OCI-LY1 (cell line): Measurements from ENCODE around the gene PSME3.

Source experiments
- H2AFZ ChIP-seq: fragments of 200-600 bp; sonication (generic), shearing (Covaris generic); 2 replicates; pipeline ENCODE4 v1.6.0; 2014; ENCODE audit warnings: antibody characterized with exemption, mild to moderate bottlenecking, low read length
- H3F3A ChIP-seq: fragments of 200-600 bp; sonication (generic), shearing (Covaris generic); 2 replicates; pipeline ENCODE4 v1.6.0; 2014; ENCODE audit warnings: mild to moderate bottlenecking, antibody characterized with exemption, low read length, moderate library complexity; ENCODE audit not compliant: insufficient read depth
- H3K27ac ChIP-seq: fragments of 200-600 bp; sonication (generic); 2 replicates; pipeline ENCODE4 v1.5.1; 2014; ENCODE audit warnings: low read length, mixed run types, mild to moderate bottlenecking, low read depth; ENCODE audit not compliant: poor library complexity, severe bottlenecking
- H3K27me3 ChIP-seq: fragments of 200-600 bp; sonication (generic); 2 replicates; pipeline ENCODE4 v1.6.0; 2014; ENCODE audit warnings: antibody characterized with exemption, mild to moderate bottlenecking, low read length, moderate library complexity; ENCODE audit not compliant: insufficient read depth
- H3K36me3 ChIP-seq: fragments of 200-600 bp; sonication (generic); 2 replicates; pipeline ENCODE4 v1.6.1; 2014; ENCODE audit warnings: mild to moderate bottlenecking, antibody characterized with exemption, low read length, moderate library complexity, mixed read lengths; ENCODE audit not compliant: insufficient read depth
- H3K4me1 ChIP-seq: fragments of 200-600 bp; sonication (generic); 2 replicates; pipeline ENCODE4 v1.5.1; 2014; ENCODE audit warnings: mild to moderate bottlenecking, low read length, moderate library complexity; ENCODE audit not compliant: insufficient read depth, severe bottlenecking
- H3K4me2 ChIP-seq: fragments of 200-600 bp; sonication (generic), shearing (Covaris generic); 2 replicates; pipeline ENCODE4 v1.6.1; 2014; ENCODE audit warnings: low read length
- H3K4me3 ChIP-seq: fragments of 200-600 bp; sonication (generic); 2 replicates; pipeline ENCODE4 v1.5.1; 2014; ENCODE audit warnings: low read length, low read depth, mild to moderate bottlenecking, mixed read lengths; ENCODE audit not compliant: poor library complexity, severe bottlenecking
- H3K79me2 ChIP-seq: fragments of 200-600 bp; shearing (Covaris generic); 2 replicates; pipeline ENCODE4 v1.6.1; 2016; ENCODE audit warnings: mixed run types, low read length, mixed read lengths; ENCODE audit not compliant: insufficient read depth
- H3K9ac ChIP-seq: fragments of 200-600 bp; sonication (generic), shearing (Covaris generic); 2 replicates; pipeline ENCODE4 v1.6.1; 2014; ENCODE audit warnings: mild to moderate bottlenecking, low read length, mixed read lengths
- H3K9me2 ChIP-seq: fragments of 200-600 bp; sonication (generic), shearing (Covaris generic); 2 replicates; pipeline ENCODE4 v1.6.1; 2014; ENCODE audit warnings: low read depth, mild to moderate bottlenecking, low read length, mixed read lengths
- H3K9me3 ChIP-seq: fragments of 200-600 bp; shearing (Covaris generic); 2 replicates; pipeline ENCODE4 v1.6.1; 2014; ENCODE audit warnings: low read length, mixed read lengths
- H4K20me1 ChIP-seq: fragments of 200-600 bp; sonication (generic), shearing (Covaris generic); 2 replicates; pipeline ENCODE4 v1.6.0; 2016; ENCODE audit warnings: mild to moderate bottlenecking, low read length; ENCODE audit not compliant: insufficient read depth
- EZH2 ChIP-seq: fragments of 200-600 bp; sonication (generic), shearing (Covaris generic); IDR thresholded peaks from 2 replicates; pipeline ENCODE4 v1.8.0; 2017; ENCODE audit warnings: borderline replicate concordance, mixed run types, mild to moderate bottlenecking, antibody characterized with exemption, low read length, moderate library complexity, mixed read lengths
- TF ChIP-seq, protein P1 (sequence below): fragments of 200-600 bp; sonication (generic), shearing (Covaris generic); IDR thresholded peaks from 2 replicates; pipeline ENCODE4 v1.5.1; 2017; ENCODE audit warnings: mild to moderate bottlenecking, antibody characterized with exemption, low read length, moderate library complexity, mixed read lengths

Gene PSME3

GRCh38 chr17:42821176-42821575 lies 12.0 kb upstream of the PSME3 start:
- H3F3A ChIP-seq: 0 out of 2 replicates have a peak, but pooled peaks cover 8% of the 10 kb centered on the region
- H3K9me3 ChIP-seq: no peaks in the 10 kb centered on the region
- no peaks in the 10 kb centered on the region for H3K9me2 ChIP-seq
- peaks cover 50% of the 10 kb centered on the region for H3K36me3 ChIP-seq
- H3K4me3 ChIP-seq: no peak overlapping the region
- TF ChIP-seq, protein P1, sequence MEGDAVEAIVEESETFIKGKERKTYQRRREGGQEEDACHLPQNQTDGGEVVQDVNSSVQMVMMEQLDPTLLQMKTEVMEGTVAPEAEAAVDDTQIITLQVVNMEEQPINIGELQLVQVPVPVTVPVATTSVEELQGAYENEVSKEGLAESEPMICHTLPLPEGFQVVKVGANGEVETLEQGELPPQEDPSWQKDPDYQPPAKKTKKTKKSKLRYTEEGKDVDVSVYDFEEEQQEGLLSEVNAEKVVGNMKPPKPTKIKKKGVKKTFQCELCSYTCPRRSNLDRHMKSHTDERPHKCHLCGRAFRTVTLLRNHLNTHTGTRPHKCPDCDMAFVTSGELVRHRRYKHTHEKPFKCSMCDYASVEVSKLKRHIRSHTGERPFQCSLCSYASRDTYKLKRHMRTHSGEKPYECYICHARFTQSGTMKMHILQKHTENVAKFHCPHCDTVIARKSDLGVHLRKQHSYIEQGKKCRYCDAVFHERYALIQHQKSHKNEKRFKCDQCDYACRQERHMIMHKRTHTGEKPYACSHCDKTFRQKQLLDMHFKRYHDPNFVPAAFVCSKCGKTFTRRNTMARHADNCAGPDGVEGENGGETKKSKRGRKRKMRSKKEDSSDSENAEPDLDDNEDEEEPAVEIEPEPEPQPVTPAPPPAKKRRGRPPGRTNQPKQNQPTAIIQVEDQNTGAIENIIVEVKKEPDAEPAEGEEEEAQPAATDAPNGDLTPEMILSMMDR: no peak
- no peak for TF ChIP-seq EZH2
- no peaks in the 10 kb centered on the region for H4K20me1 ChIP-seq
- H3K9ac ChIP-seq: no peak overlapping the region
- no peak overlapping the region for H2AFZ ChIP-seq
- H3K4me2 ChIP-seq: no peak overlapping the region
- no peaks in the 10 kb centered on the region for H3K27me3 ChIP-seq
- peaks cover 7% of the 10 kb centered on the region for H3K79me2 ChIP-seq
- peaks cover 19% of the 10 kb centered on the region for H3K4me1 ChIP-seq
- H3K27ac ChIP-seq: no peak overlapping the region

- TF ChIP-seq EZH2: no peak
- TF ChIP-seq, protein P1: no peak
- Histone ChIP-seq H3K9me2 (no peaks in the 10 kb centered on the region), H3K79me2 (peaks cover 7% of the 10 kb centered on the region), H3F3A (no peaks in the 10 kb centered on the region), H3K27ac (no peak overlapping the region), H3K4me3 (no peak overlapping the region), H4K20me1 (no peaks in the 10 kb centered on the region), H3K36me3 (no peaks in the 10 kb centered on the region), H3K4me2 (no peak overlapping the region), H3K9ac (no peak overlapping the region), H3K27me3 (no peaks in the 10 kb centered on the region), H2AFZ (no peak overlapping the region), H3K4me1 (peaks cover 24% of the 10 kb centered on the region), H3K9me3 (no peaks in the 10 kb centered on the region)
These were observed 5.7 kb upstream of the PSME3 start for GRCh38 chr17:42827472-42827871.

DNA sequence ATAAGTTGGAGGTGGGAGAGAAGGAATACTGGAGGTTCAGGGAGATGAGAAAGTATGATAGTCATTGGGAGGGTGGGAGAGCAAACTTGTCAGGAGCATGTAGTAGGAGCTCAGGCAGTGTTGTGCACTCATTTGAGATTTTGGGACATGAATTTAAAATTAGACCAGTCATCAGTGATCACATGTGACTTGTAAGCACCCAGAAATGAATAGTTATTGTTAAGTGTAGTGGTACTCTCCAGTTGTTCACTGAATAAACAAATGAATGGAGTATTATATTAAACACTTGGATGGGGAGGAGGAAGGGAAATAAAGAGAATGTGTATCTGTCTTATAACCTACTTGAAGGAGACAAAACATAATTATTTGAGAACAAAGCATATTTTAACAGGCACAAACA lies 2.2 kb upstream of the PSME3 start:
- Histone ChIP-seq H3K4me1 (peaks cover 21% of the 10 kb centered on the region), H3K9me3 (no peaks in the 10 kb centered on the region), H3K36me3 (peaks cover 17% of the 10 kb centered on the region), H3K4me3 (no peak overlapping the region), H3K9me2 (no peaks in the 10 kb centered on the region), H4K20me1 (no peaks in the 10 kb centered on the region), H3K27ac (no peak overlapping the region), H3K9ac (no peak overlapping the region), H3F3A (no peaks in the 10 kb centered on the region), H3K79me2 (peaks cover 18% of the 10 kb centered on the region), H2AFZ (no peak overlapping the region), H3K27me3 (no peaks in the 10 kb centered on the region), H3K4me2 (no peak overlapping the region)
- TF ChIP-seq, protein P1: no peak
- no peak for TF ChIP-seq EZH2
